GM19328 (cell line): Measurements from ENCODE around the gene TFIP11.

Experiments
- ATAC-seq: cut with Tn5 transposase; IDR thresholded peaks from one replicate; pipeline ENCODE4 v1.9.1; 2021; ENCODE audit warnings: mild to moderate bottlenecking, moderate library complexity; ENCODE audit not compliant: unreplicated experiment

TFIP11 gene

GRCh38 chr22:26479792-26480610 lies 32.3 kb downstream of the TFIP11 start:
- no peak for ATAC-seq

- no peak for ATAC-seq
Observed at GRCh38 chr22:26479043-26479791, 33.1 kb downstream of the TFIP11 start.

- ATAC-seq, result no peak
Observed at GRCh38 chr22:26477341-26477731, 34.9 kb downstream of the TFIP11 start.

- ATAC-seq, result no peak
Observed at GRCh38 chr22:26476705-26477340, 35.5 kb downstream of the TFIP11 start.

- no peak for ATAC-seq
Observed at GRCh38 chr22:26474682-26475081, 37.6 kb downstream of the TFIP11 start.

- no peak for ATAC-seq
Observed at GRCh38 chr22:26471522-26471921, 40.8 kb downstream of the TFIP11 start.

- no peak for ATAC-seq
Observed at GRCh38 chr22:26470807-26471206, 41.5 kb downstream of the TFIP11 start.

GRCh38 chr22:26466196-26466595 lies 46.1 kb downstream of the TFIP11 start:
- no peak for ATAC-seq

- ATAC-seq, result no peak
Observed at GRCh38 chr22:26464312-26464711, 48.0 kb downstream of the TFIP11 start.

GRCh38 chr22:26463688-26464087 lies 48.6 kb downstream of the TFIP11 start:
- no peak for ATAC-seq

- no peak for ATAC-seq
Observed at GRCh38 chr22:26463101-26463661, 49.1 kb downstream of the TFIP11 start.

- no peak for ATAC-seq
Observed at GRCh38 chr22:26462641-26463040, 49.6 kb downstream of the TFIP11 start.

- no peak for ATAC-seq
Observed at GRCh38 chr22:26462051-26462450, 50.2 kb downstream of the TFIP11 start.

GRCh38 chr22:26461188-26461810 lies 51.0 kb downstream of the TFIP11 start:
- ATAC-seq, result no peak

GRCh38 chr22:26460202-26460601 lies 52.1 kb downstream of the TFIP11 start:
- ATAC-seq, result no peak

- no peak for ATAC-seq
Observed at GRCh38 chr22:26457661-26458272, 54.5 kb downstream of the TFIP11 start.

GRCh38 chr22:26453812-26454500 lies 58.3 kb downstream of the TFIP11 start:
- ATAC-seq, result no peak

GRCh38 chr22:26453216-26453615 lies 59.1 kb downstream of the TFIP11 start:
- ATAC-seq, result no peak

GRCh38 chr22:26452236-26453016 lies 59.8 kb downstream of the TFIP11 start:
- ATAC-seq, result no peak
